Lower leg skin (tissue), 3 donors: ENCODE measurements around the gene PAX4.

Experiments used
- POLR2A ChIP-seq, 2 donors: fragments of 450-650 bp; IDR thresholded peaks; one replicate each; pipeline ENCODE4 v1.6.1; 2016 to 2017; ENCODE audit warnings: antibody characterized with exemption in 2 of 2, mild to moderate bottlenecking in 1 of 2, moderate library complexity in 1 of 2
- TF ChIP-seq, protein P1 (sequence below), 3 donors: fragments of 450-650 bp; IDR thresholded peaks; one replicate each; pipeline ENCODE4 v1.5.1; 2016; ENCODE audit warnings: antibody characterized with exemption in 3 of 3, mild to moderate bottlenecking in 3 of 3, moderate library complexity in 2 of 3

DNA sequence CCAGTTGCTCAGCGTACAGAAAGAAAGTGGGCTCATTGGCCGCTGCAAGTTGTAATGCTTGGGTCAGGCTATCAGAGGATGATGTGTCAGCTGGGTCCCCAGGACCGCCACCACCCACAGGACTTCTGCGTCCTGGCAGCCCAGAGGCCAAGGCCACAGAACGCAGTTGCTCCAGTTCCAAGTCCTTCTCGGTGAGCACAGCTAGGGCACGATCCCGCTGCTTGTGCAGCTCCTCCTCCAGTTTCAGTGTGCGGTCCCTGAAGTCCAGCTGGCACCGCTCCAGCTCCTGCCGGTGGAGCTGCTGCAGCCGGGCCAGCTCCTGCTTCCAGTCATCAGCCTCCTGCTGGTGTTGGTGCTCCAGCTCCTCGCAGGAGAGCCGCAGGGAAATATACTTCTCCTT is 35.6 kb downstream of the PAX4 start:
- TF ChIP-seq, protein P1, sequence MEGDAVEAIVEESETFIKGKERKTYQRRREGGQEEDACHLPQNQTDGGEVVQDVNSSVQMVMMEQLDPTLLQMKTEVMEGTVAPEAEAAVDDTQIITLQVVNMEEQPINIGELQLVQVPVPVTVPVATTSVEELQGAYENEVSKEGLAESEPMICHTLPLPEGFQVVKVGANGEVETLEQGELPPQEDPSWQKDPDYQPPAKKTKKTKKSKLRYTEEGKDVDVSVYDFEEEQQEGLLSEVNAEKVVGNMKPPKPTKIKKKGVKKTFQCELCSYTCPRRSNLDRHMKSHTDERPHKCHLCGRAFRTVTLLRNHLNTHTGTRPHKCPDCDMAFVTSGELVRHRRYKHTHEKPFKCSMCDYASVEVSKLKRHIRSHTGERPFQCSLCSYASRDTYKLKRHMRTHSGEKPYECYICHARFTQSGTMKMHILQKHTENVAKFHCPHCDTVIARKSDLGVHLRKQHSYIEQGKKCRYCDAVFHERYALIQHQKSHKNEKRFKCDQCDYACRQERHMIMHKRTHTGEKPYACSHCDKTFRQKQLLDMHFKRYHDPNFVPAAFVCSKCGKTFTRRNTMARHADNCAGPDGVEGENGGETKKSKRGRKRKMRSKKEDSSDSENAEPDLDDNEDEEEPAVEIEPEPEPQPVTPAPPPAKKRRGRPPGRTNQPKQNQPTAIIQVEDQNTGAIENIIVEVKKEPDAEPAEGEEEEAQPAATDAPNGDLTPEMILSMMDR (IDR thresholded peaks at IDR 0.05), result no peak
- no peak for TF ChIP-seq POLR2A (IDR thresholded peaks at IDR 0.05)
